Heart left ventricle (tissue), 16 donors: ENCODE measurements around the gene CRABP1. TPM values are rescaled to one million over a fixed set of nuclear protein-coding genes. Genes with fewer than 3 reads are reported as not detected.

ENCODE experiments used
- ATAC-seq, 4 donors: fragments of 200-7000 bp; cut with Tn5 transposase; one replicate each; pipeline ENCODE4 v1.9.1; 2020 to 2022; ENCODE audit warnings: moderate library complexity in 4 of 4, mild to moderate bottlenecking in 3 of 4, moderate number of reproducible peaks in 1 of 4
- DNase-seq, 5 donors: peaks; one replicate each; pipeline ENCODE4 v3.0.0-alpha.2; 2020
- H3K27ac ChIP-seq, 12 donors: fragments of 200-600 bp; sonication (generic) in 4 of 12; one replicate each; pipeline versions ENCODE4 v1.5.0 to v1.8.0; 2016 to 2022; ENCODE audit warnings: mild to moderate bottlenecking in 2 of 12
- H3K27me3 ChIP-seq, 9 donors: fragments of 200-600 bp; sonication (generic) in 2 of 9; one replicate each; pipeline versions ENCODE4 v1.5.1 to v1.8.0; 2016 to 2022; ENCODE audit warnings: mild to moderate bottlenecking in 3 of 9
- H3K36me3 ChIP-seq, 9 donors: fragments of 200-600 bp; sonication (generic) in 2 of 9; one replicate each; pipeline versions ENCODE4 v1.5.0 to v1.8.0; 2018 to 2022; ENCODE audit warnings: mild to moderate bottlenecking in 2 of 9
- H3K4me1 ChIP-seq, 12 donors: fragments of 200-600 bp; sonication (generic) in 4 of 12; one replicate each; pipeline versions ENCODE4 v1.5.0 to v1.8.0; 2016 to 2022; ENCODE audit warnings: mild to moderate bottlenecking in 3 of 12
- H3K4me3 ChIP-seq, 12 donors: fragments of 200-600 bp; sonication (generic) in 4 of 12; one replicate each; pipeline versions ENCODE4 v1.5.0 to v1.8.0; 2017 to 2022; ENCODE audit warnings: mild to moderate bottlenecking in 9 of 12, moderate library complexity in 4 of 12
- H3K9me3 ChIP-seq, 12 donors: fragments of 200-600 bp; sonication (generic) in 4 of 12; one replicate each; pipeline versions ENCODE4 v1.5.0 to v1.8.0; 2016 to 2022; ENCODE audit warnings: mild to moderate bottlenecking in 1 of 12
- CTCF ChIP-seq, 12 donors: fragments of 200-600 bp; sonication (generic) in 4 of 12; IDR thresholded peaks; one replicate each; pipeline versions ENCODE4 v1.5.0 to v1.8.0; 2018 to 2022; ENCODE audit warnings: antibody characterized with exemption in 12 of 12, mild to moderate bottlenecking in 5 of 12
- POLR2A ChIP-seq, 2 donors: fragments of 450-650 bp; IDR thresholded peaks; one replicate each; pipeline ENCODE4 v1.6.1; 2017; ENCODE audit warnings: antibody characterized with exemption in 2 of 2, mild to moderate bottlenecking in 2 of 2, moderate library complexity in 2 of 2
- WGBS, 4 donors: extraction: QIAGEN DNeasy Blood & Tissue Kit in 2 of 4; methylation state at CpG; one replicate each; pipeline versions ENCODE4 v1.1.5 to v1.1.7; 2013 to 2018; 5-methylcytosine and 5-hydroxymethylcytosine counted together
- intact Hi-C, 10 donors: fragments of 100-400 bp; cut with DNase I; formaldehyde crosslinking; loops; one replicate each; pipeline versions ENCODE4 v1.11.1 to v1.14.2; 2022
- polyA plus RNA-seq, 2 donors: library from polyadenylated mRNA; stranded (reverse); fragments of 200-250 nt; gene quantifications; one replicate each; pipeline ENCODE4 v1.2.3, GENCODE V29; 2013
- total RNA-seq, 9 donors: library from RNA; depleted of rRNA in 2 of 9; stranded (reverse); fragments of >200 nt in 2 of 9; fragmentation: NEBNext Ultra II Directional in 3 of 9; extraction: Animal tissue kit (Norgen Biotek cat#: 25700) in 3 of 9; gene quantifications; one replicate each; pipeline versions ENCODE4 v1.1.0 to v1.2.4, GENCODE V29; 2016 to 2023
- donor health status: ischemic (EF 13 %, LVEDD 7.1; RV severe dilation, severe dysfunction).
- donor health status: healthy with polysubstance abuse.
- donor health status: DM: no; HTN: yes; CAD: no.
- donor health status: DM: no; HTN: no; CAD: no.
- donor health status: ischemic (EF 25% LVEDD 6.9; RV normal size, moderate dysfunction).
- donor health status: ischemic (EF 25% LVEDD 5.7; RV mildly dilated, moderate dysfunction).
- donor health status: healthy.
- donor health status: DM: yes; HTN: yes; CAD: no.
- donor health status: ischemic (EF 35%, LVEDD 5.7; RV mildly dilated, moderate dysfunction).
- donor health status: nonischemic (EF 11% LVEDD 7.7; RV severe dilation, severe dysfunction).
- donor health status: DM: yes; HTN: yes; CAD: no.
- donor health status: PGD.
- donor health status: ischemic (EF 29% LVEDD 5.4; RV normal size, mild dysfunction).
- donor health status: nonischemic (EF 23%, LVEDD 6.1; RV moderate dilation, normal function).

CRABP1 gene
- total and polyA plus RNA-seq, 11 donors: 0.46 TPM; not detected in 10

GRCh38 chr15:78316283-78317083 is 23.7 kb upstream of the CRABP1 start:
- Histone ChIP-seq H3K27me3 (no peaks in the 10 kb centered on the region), H3K4me1 (no peaks in the 10 kb centered on the region), H3K9me3 (no peaks in the 10 kb centered on the region), H3K36me3 (no peaks in the 10 kb centered on the region), H3K4me3 (no peak overlapping the region), H3K27ac (no peak overlapping the region)
- 57 to 65% (median 60%) methylated on average over 15 to 17 of the region's 17 CpGs for WGBS, 4 donors
- ATAC-seq: peak in 1 of 4 donors; percentile 11
- peak in 1 of 5 donors; percentile 18 for DNase-seq
- TF ChIP-seq POLR2A (IDR thresholded peaks at IDR 0.05) (no peak), CTCF (IDR thresholded peaks at IDR 0.05) (no peak)
- intact Hi-C loops: loop anchor here in 1 of 10 donors (10.0 kb wide), 1 partner anchor 168 kb away; no protein-coding TSS in a partner anchor

GRCh38 chr15:78317145-78317836 is 22.9 kb upstream of the CRABP1 start:
- no peaks in the 10 kb centered on the region for H3K9me3 ChIP-seq
- ATAC-seq (peak; percentile 44 to 82 (median 65)), DNase-seq (peak in 2 of 5 donors; percentile 33 to 34)
- no peak overlapping the region for H3K4me3 ChIP-seq
- H3K27me3 ChIP-seq: no peaks in the 10 kb centered on the region
- H3K27ac ChIP-seq: no peak overlapping the region
- TF ChIP-seq CTCF (IDR thresholded peaks at IDR 0.05) (peak in 4 of 12 donors; percentile 8 to 27 (median 16)), POLR2A (IDR thresholded peaks at IDR 0.05) (no peak)
- intact Hi-C loops: loop anchor here in 1 of 10 donors (10.0 kb wide), 1 partner anchor 168 kb away; no protein-coding TSS in a partner anchor
- 70 to 84% (median 73%) methylated on average over 7 to 8 of the region's 8 CpGs for WGBS, 4 donors
- H3K36me3 ChIP-seq: no peaks in the 10 kb centered on the region
- H3K4me1 ChIP-seq: peaks cover 0 to 3% (median 0%) of the 10 kb centered on the region in 12 donors

- no peak for DNase-seq
- TF ChIP-seq CTCF (IDR thresholded peaks at IDR 0.05) (no peak), POLR2A (IDR thresholded peaks at IDR 0.05) (no peak)
- 83 to 87% (median 85%) methylated on average over 5 to 10 of the region's 10 CpGs for WGBS, 4 donors
- H3K36me3 ChIP-seq: no peaks in the 10 kb centered on the region
- no peaks in the 10 kb centered on the region for H3K9me3 ChIP-seq
- H3K27me3 ChIP-seq: no peaks in the 10 kb centered on the region
- no peak overlapping the region for H3K4me3 ChIP-seq
- intact Hi-C loops: loop anchor here in 1 of 10 donors (10.0 kb wide), 1 partner anchor 165 kb away; no protein-coding TSS in a partner anchor
- peaks cover 0 to 3% (median 0%) of the 10 kb centered on the region in 12 donors for H3K4me1 ChIP-seq
- no peak for ATAC-seq
- H3K27ac ChIP-seq: no peak overlapping the region
Measured at GRCh38 chr15:78319588-78319987, 20.6 kb upstream of the CRABP1 start.

- ATAC-seq: no peak
- TF ChIP-seq POLR2A (IDR thresholded peaks at IDR 0.05): no peak
- no peak for TF ChIP-seq CTCF (IDR thresholded peaks at IDR 0.05)
- intact Hi-C loops: no loop called here
- Histone ChIP-seq H3K4me1 (peaks cover 0 to 4% (median 0%) of the 10 kb centered on the region in 12 donors), H3K27ac (no peak overlapping the region), H3K9me3 (no peaks in the 10 kb centered on the region), H3K27me3 (no peaks in the 10 kb centered on the region), H3K4me3 (no peak overlapping the region), H3K36me3 (no peaks in the 10 kb centered on the region)
- no peak for DNase-seq
- WGBS, 4 donors: 95 to 100% (median 97%) methylated on average over 5 of the region's 5 CpGs
Measured at GRCh38 chr15:78320183-78320582, 20.0 kb upstream of the CRABP1 start.
